ENCODE measurements around the gene MCEE. TPM values are rescaled to one million over a fixed set of nuclear protein-coding genes. Genes with fewer than 3 reads are reported as not detected.

MCEE gene
- polyA plus RNA-seq, 1 experiment, result 18.1 TPM

GRCh38 chr2:71071681-71072398, 58.2 kb downstream of the MCEE start:
- Histone ChIP-seq H3K27ac (ENCODE audit: low read depth, low read length) (no peak overlapping the region), H3K4me3 (ENCODE audit: low read depth, low read length) (no peak overlapping the region), H3K9me3 (ENCODE audit: control insufficient read depth, insufficient read depth, low read length) (no peaks in the 10 kb centered on the region; the same call in 1 of the 2 replicates), H3K27me3 (ENCODE audit: control insufficient read depth, insufficient read depth, low read length) (no peaks in the 10 kb centered on the region)
- POLR2A ChIA-PET, result no interaction called here
- 0 out of 2 replicates have a peak, but pooled peaks have one; percentile 2 for TF ChIP-seq CTCF (IDR thresholded peaks at IDR 0.05; ENCODE audit: low read depth, low read length)
- DNase-seq (ENCODE audit: low read depth, low spot score), result no peak
- CTCF ChIA-PET, result interaction anchor here (0.6 to 2.7 kb wide), 4 partner anchors 29 to 124 kb away, joined by 3 to 12 read pairs (median 5); no protein-coding TSS in a partner anchor

GRCh38 chr2:71070294-71071093, 59.5 kb downstream of the MCEE start:
- H3K27ac ChIP-seq (ENCODE audit: low read depth, low read length), result no peak overlapping the region
- peak; percentile 54 for TF ChIP-seq CTCF (IDR thresholded peaks at IDR 0.05; ENCODE audit: low read depth, low read length)
- ChIA-PET POLR2A (interaction anchor here (3.3 kb wide), 1 partner anchor 59 kb away, joined by 33 read pairs; the partner anchor contains the start of genes MCEE and MPHOSPH10), CTCF (interaction anchor here (0.9 to 3.0 kb wide), 12 partner anchors 11 to 209 kb away, joined by 3 to 19 read pairs (median 5); no protein-coding TSS in a partner anchor)
- no peak for DNase-seq (ENCODE audit: low read depth, low spot score)
- H3K4me3 ChIP-seq (ENCODE audit: low read depth, low read length), result peak overlapping the region; percentile 96
- no peaks in the 10 kb centered on the region for H3K27me3 ChIP-seq (ENCODE audit: control insufficient read depth, insufficient read depth, low read length)
- H3K9me3 ChIP-seq (ENCODE audit: control insufficient read depth, insufficient read depth, low read length), result no peaks in the 10 kb centered on the region; the same call in 1 of the 2 replicates

- no peak for TF ChIP-seq CTCF (IDR thresholded peaks at IDR 0.05; ENCODE audit: low read depth, low read length)
- no peaks in the 10 kb centered on the region for H3K27me3 ChIP-seq (ENCODE audit: control insufficient read depth, insufficient read depth, low read length)
- no peak for DNase-seq (ENCODE audit: low read depth, low spot score)
- H3K27ac ChIP-seq (ENCODE audit: low read depth, low read length), result no peak overlapping the region
- CTCF ChIA-PET, result interaction anchor here (0.9 to 3.0 kb wide), 12 partner anchors 10 to 262 kb away, joined by 3 to 19 read pairs (median 6); partner anchors contain the start of gene ZNF638
- no peaks in the 10 kb centered on the region; the same call in 1 of the 2 replicates for H3K9me3 ChIP-seq (ENCODE audit: control insufficient read depth, insufficient read depth, low read length)
- POLR2A ChIA-PET, result interaction anchor here (0.9 to 3.3 kb wide), 9 partner anchors 9 to 92 kb away, joined by 3 to 33 read pairs (median 4); partner anchors contain the start of genes MCEE and MPHOSPH10
- H3K4me3 ChIP-seq (ENCODE audit: low read depth, low read length), result peak overlapping the region; percentile 96
These were observed 60.7 kb downstream of the MCEE start for GRCh38 chr2:71069376-71069775.

GRCh38 chr2:71068218-71069035, 61.6 kb downstream of the MCEE start, which contains the start of gene NAGK:
Gene NAGK (plus strand): TSS chr2:71068648. CDS start chr2:71068684, 36 bp downstream.
- TF ChIP-seq CTCF (IDR thresholded peaks at IDR 0.05; ENCODE audit: low read depth, low read length), result no peak

More at GRCh38 chr2:71068218-71069035, 61.6 kb downstream of the MCEE start, which contains the start of gene NAGK:
- Histone ChIP-seq H3K9me3 (ENCODE audit: control insufficient read depth, insufficient read depth, low read length) (no peaks in the 10 kb centered on the region; the same call in 1 of the 2 replicates), H3K4me3 (ENCODE audit: low read depth, low read length) (peak within 1 kb of the TSS; percentile 96), H3K27me3 (ENCODE audit: control insufficient read depth, insufficient read depth, low read length) (no peaks in the 10 kb centered on the region), H3K27ac (ENCODE audit: low read depth, low read length) (peak within 1 kb of the TSS; percentile 97)
- POLR2A ChIA-PET, result interaction anchor here (0.6 to 3.3 kb wide), 21 partner anchors 8 to 775 kb away, joined by 3 to 33 read pairs (median 4); partner anchors contain the start of genes MCEE, MPHOSPH10, SNRPG and ZNF638
- CTCF ChIA-PET, result interaction anchor here (0.9 to 3.0 kb wide), 8 partner anchors 31 to 263 kb away, joined by 3 to 19 read pairs (median 6); partner anchors contain the start of gene ZNF638
- peak; percentile 92 for DNase-seq (ENCODE audit: low read depth, low spot score)
